A172 (cell line): ENCODE measurements around the gene KMT5C. TPM values are rescaled to one million over a fixed set of nuclear protein-coding genes. Genes with fewer than 3 reads are reported as not detected.

Experiments used
- DNase-seq: peaks from one replicate; pipeline ENCODE4 v3.0.0-alpha.2; 2015; ENCODE audit warnings: low spot score
- total RNA-seq: library from RNA; depleted of rRNA; stranded (reverse); fragments of >200 nt; shearing (Covaris generic); gene quantifications from 2 replicates; pipeline ENCODE4 v1.2.3, GENCODE V29; 2014

Gene KMT5C
- total RNA-seq, 1 experiment from 2014 or later = 19.8 TPM

GRCh38 chr19:55366790-55367189 lies 27.1 kb downstream of the KMT5C start:
- no peak for DNase-seq

GRCh38 chr19:55368106-55368505 lies 28.4 kb downstream of the KMT5C start:
- no peak for DNase-seq

GRCh38 chr19:55368701-55369563 lies 29.3 kb downstream of the KMT5C start:
- DNase-seq = peak; percentile 46

DNA sequence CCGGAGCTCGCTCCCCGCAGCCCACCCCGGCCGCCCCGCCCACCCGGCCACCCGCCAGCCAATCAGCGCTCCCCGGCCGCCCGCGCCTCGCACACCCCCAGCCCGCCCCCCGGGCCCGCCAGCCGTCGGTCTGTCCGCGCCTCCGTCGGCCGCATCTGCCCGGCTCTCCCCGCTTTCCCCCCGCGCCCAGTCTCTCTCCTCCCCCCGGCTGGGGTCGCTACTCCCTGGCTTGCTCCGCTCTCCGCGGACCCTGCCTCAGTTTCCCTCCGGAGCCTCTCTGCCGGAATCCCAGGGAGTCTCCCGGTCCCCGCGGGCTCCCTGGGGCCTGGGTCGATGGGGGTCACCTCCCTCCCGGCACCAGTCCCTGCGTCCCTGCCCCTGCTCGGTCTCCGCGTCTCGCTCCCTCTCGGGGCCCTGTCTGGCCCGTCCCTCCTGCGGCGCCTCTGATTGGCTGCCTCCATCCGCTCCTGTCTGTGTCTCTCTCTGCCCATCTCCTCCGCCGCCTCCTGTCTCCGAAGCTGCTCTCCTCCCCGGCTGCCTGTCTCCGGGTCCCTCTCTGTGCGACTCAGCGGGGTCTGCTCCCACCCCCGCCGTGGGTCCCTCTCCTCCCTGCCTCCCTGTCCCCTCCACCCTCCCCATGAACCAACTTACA lies 30.1 kb downstream of the KMT5C start:
- DNase-seq = peak; percentile 78

GRCh38 chr19:55370305-55370988 lies 30.8 kb downstream of the KMT5C start, which contains the start of gene IL11:
TSS of gene IL11 (minus strand) at chr19:55370463. CDS start at chr19:55370310, 153 bp downstream.
- peak; percentile 77 for DNase-seq

GRCh38 chr19:55372316-55373081 lies 32.8 kb downstream of the KMT5C start:
- DNase-seq = peak; percentile 69

DNA sequence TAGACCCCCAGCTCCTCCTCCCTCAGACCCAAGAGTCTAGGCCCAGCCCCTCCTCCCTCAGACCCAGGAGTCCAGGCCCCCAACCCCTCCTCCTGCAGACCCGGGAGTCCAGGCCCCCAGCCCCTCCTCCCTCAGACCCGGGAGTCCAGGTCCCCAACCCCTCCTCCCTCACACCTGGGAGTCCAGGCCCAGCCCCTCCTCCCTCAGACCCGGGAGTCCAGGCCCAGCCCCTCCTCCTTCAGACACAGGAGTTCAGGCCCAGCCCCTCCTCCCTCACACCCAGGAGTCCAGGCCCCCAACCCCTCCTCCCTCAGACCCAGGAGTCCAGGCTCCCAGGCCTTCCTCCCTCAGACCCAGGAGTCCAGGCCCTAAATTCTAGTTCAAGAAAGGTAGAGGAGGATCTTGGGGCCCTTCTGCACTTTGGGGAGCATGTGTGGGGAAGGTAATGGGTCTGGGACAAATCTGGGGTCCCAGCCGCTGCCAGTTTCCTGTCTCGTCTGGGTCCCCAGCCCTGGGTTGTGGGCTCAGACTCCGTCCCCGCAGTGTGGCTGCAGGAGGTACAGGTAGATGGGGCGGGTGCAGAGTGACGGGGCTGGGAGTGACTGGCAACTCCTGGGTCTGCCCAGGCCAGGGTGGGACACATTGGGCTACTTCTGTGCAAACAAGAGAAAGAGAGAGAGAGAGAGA lies 33.8 kb downstream of the KMT5C start:
- no peak for DNase-seq

GRCh38 chr19:55373993-55374757 lies 34.5 kb downstream of the KMT5C start:
- DNase-seq = peak; percentile 73

DNA sequence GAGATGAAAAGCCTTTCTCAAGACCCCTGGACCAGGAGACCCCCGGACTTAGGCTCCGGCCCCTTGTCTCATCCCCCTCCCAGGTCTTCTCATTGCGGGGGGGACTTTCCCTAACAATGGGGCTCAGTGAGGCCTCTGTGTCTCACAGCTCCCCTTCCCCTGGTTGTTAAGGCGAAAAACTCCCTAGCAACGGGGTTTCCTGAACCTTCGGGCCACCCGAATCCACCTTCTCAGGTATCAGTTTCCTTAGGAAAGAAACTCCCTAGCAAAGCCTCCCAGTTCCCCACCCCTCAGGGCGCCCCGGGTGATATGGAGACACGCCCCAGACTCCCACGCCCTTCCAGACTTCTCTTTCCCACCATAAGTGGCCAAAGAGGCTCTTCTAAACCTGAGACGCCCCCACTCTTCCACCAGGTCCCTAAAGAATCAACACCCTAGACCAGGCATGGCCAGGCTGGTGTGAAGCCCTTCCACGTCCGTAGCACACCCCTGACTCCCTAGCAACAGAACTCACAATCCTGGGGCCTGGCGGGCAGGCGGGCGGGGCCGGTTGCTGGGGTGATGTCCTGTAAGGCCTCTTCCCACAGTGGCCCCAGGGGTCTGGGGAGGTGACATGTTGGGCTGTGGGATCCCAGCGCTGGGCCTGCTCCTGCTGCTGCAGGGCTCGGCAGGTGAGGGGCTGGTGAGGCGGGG lies 36.7 kb downstream of the KMT5C start, which contains the start of gene TMEM190:
Gene TMEM190 (plus strand): TSS at position 586 of the 693 bp plus-strand sequence. CDS start 28 bp downstream, at position 614.
- no peak for DNase-seq

DNA sequence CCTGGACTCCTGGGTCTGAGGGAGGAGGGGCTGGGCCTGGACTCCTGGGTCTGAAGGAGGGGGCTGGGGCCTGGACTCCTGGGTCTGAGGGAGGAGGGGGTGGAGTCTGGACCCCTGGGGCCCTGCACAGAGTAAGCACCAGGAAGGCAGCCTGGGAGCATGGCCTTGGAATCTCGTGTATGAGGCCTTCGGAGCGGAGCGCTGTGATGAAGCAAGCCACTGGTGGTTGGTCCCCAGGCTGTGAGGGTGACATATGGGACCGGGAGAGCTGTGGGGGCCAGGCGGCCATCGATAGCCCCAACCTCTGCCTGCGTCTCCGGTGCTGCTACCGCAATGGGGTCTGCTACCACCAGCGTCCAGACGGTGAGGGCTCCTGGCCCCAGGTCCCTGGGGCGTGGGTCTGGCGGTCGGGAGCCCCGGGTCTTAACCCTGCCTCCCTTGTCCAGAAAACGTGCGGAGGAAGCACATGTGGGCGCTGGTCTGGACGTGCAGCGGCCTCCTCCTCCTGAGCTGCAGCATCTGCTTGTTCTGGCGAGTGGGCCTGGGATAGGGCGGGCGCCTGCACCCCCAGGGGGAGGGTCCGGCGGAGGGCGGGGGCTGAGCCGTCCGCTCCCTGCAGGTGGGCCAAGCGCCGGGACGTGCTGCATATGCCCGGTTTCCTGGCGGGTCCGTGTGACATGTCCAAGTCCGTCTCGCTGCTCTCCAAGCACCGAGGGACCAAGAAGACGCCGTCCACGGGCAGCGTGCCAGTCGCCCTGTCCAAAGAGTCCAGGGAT lies 37.9 kb downstream of the KMT5C start:
- no peak for DNase-seq

GRCh38 chr19:55379174-55379573 lies 39.5 kb downstream of the KMT5C start:
- no peak for DNase-seq

DNA sequence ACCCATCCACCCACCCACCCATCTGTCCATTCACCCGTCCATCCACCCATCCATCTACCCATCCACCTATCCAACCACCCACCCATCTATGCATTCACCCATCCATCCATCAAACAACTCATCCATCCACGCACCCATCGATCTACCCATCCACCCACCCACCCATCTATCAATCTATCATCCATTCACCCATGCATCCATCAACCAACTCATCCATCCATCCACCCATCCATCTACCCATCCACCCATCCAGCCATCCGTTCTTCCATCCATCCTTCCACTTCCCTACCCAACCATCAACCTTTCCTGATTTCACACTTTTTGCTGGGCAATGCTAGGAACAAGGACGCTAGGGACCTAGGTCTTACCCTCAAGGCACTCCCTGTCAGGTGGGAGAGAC lies 42.3 kb downstream of the KMT5C start:
- no peak for DNase-seq

- DNase-seq = no peak
Observed at GRCh38 chr19:55382522-55383054, 42.9 kb downstream of the KMT5C start.

- DNase-seq = no peak
Observed at GRCh38 chr19:55383279-55384130, 43.8 kb downstream of the KMT5C start.

- DNase-seq = no peak
Observed at GRCh38 chr19:55384131-55384919, 44.6 kb downstream of the KMT5C start, which contains the start of gene TMEM238. TSS of gene TMEM238 (minus strand) at chr19:55384292. CDS start at chr19:55384259, 33 bp downstream.

DNA sequence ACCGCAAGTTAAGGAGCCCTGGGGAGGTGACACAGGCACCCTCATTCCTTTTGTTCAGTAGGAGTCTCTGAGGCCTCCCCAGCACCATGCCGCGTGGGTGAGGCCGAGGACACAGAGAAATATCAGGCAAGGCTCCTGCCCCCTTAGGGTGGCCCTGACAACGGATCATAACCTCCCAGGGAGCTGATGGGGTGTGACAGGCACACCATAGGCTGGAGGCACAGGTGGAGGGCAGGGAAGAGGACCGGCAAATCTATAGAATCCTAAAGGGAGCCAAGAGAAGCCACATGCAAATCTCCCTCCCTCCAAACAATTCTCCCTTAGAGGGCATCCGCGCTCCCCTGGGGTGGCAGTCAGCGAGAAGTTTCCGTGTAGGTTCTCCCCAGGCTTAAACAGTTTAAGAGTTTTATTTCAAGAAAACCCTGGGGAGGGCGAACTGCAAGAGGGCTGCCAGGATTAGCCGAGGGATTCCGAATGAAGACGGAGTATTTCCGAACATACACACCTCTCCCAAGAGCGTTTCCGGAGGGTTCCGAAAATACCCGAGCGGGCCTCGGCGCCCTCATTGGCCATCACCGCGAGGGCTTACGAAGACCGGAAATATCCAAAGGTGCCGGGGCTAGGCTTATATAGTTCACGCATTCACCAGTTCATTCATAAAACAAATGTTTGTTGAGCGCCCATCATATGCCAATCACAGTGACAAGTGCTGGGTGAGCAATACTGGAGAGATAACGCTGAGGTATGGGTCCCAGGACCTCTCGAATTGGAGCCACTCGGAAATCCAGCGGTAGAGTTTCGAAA lies 45.4 kb downstream of the KMT5C start:
- peak; percentile 98 for DNase-seq
